Amniotic epithelial cell (primary cell): ENCODE results near the gene MRPS15.

Experiments
- DNase-seq: peaks from one replicate; pipeline ENCODE4 v3.0.0-alpha.2; 2010; ENCODE audit warnings: low read depth

Gene MRPS15

GRCh38 chr1:36457691-36458090, 6.5 kb downstream of the MRPS15 start:
- peak; percentile 60 for DNase-seq

GRCh38 chr1:36456391-36456928, 7.7 kb downstream of the MRPS15 start:
- no peak for DNase-seq

GRCh38 chr1:36455386-36455785, 8.8 kb downstream of the MRPS15 start:
- DNase-seq: no peak

- no peak for DNase-seq
Observed at GRCh38 chr1:36453600-36454388, 10.4 kb downstream of the MRPS15 start.

- no peak for DNase-seq
Observed at GRCh38 chr1:36453051-36453450, 11.1 kb downstream of the MRPS15 start.

- DNase-seq: no peak
Observed at GRCh38 chr1:36450919-36451305, 13.3 kb downstream of the MRPS15 start.

- peak; percentile 93 for DNase-seq
Observed at GRCh38 chr1:36450270-36450918, 13.8 kb downstream of the MRPS15 start, which contains the start of gene OSCP1. Gene OSCP1, minus strand, starts transcription at chr1:36450451. Its CDS starts 82 bp downstream, at chr1:36450369.

- DNase-seq: no peak
Observed at GRCh38 chr1:36448530-36449056, 15.6 kb downstream of the MRPS15 start.

- no peak for DNase-seq
Observed at GRCh38 chr1:36447450-36447849, 16.7 kb downstream of the MRPS15 start.

- no peak for DNase-seq
Observed at GRCh38 chr1:36446746-36447145, 17.4 kb downstream of the MRPS15 start.

- no peak for DNase-seq
Observed at GRCh38 chr1:36446271-36446670, 17.9 kb downstream of the MRPS15 start.

- no peak for DNase-seq
Observed at GRCh38 chr1:36443297-36443696, 20.9 kb downstream of the MRPS15 start.

GRCh38 chr1:36442337-36442736, 21.8 kb downstream of the MRPS15 start:
- no peak for DNase-seq

- DNase-seq: no peak
Observed at GRCh38 chr1:36440646-36441045, 23.5 kb downstream of the MRPS15 start.

- no peak for DNase-seq
Observed at GRCh38 chr1:36440044-36440443, 24.1 kb downstream of the MRPS15 start.

- no peak for DNase-seq
Observed at GRCh38 chr1:36438715-36439114, 25.5 kb downstream of the MRPS15 start.

- peak; percentile 63 for DNase-seq
Observed at GRCh38 chr1:36436821-36437220, 27.4 kb downstream of the MRPS15 start.

- DNase-seq: no peak
Observed at GRCh38 chr1:36433102-36433501, 31.1 kb downstream of the MRPS15 start.

GRCh38 chr1:36432616-36433015, 31.6 kb downstream of the MRPS15 start:
- no peak for DNase-seq

GRCh38 chr1:36425791-36426190, 38.4 kb downstream of the MRPS15 start:
- no peak for DNase-seq

- DNase-seq: no peak
Observed at GRCh38 chr1:36421649-36422048, 42.5 kb downstream of the MRPS15 start.

- peak; percentile 74 for DNase-seq
Observed at GRCh38 chr1:36420836-36421317, 43.3 kb downstream of the MRPS15 start.

GRCh38 chr1:36420409-36420808, 43.8 kb downstream of the MRPS15 start:
- peak; percentile 34 for DNase-seq
